22Rv1 (cell line): Measurements from ENCODE around the gene TGIF1.

ENCODE experiments used
- ZFX ChIP-seq: fragments of 450-650 bp; IDR thresholded peaks from 2 replicates; pipeline ENCODE4 v1.6.1; 2017; ENCODE audit warnings: antibody characterized with exemption, borderline replicate concordance
- TF ChIP-seq, protein P1 (sequence below): fragments of 450-650 bp; IDR thresholded peaks from 2 replicates; pipeline ENCODE4 v1.5.1; 2017; ENCODE audit warnings: mild to moderate bottlenecking

DNA sequence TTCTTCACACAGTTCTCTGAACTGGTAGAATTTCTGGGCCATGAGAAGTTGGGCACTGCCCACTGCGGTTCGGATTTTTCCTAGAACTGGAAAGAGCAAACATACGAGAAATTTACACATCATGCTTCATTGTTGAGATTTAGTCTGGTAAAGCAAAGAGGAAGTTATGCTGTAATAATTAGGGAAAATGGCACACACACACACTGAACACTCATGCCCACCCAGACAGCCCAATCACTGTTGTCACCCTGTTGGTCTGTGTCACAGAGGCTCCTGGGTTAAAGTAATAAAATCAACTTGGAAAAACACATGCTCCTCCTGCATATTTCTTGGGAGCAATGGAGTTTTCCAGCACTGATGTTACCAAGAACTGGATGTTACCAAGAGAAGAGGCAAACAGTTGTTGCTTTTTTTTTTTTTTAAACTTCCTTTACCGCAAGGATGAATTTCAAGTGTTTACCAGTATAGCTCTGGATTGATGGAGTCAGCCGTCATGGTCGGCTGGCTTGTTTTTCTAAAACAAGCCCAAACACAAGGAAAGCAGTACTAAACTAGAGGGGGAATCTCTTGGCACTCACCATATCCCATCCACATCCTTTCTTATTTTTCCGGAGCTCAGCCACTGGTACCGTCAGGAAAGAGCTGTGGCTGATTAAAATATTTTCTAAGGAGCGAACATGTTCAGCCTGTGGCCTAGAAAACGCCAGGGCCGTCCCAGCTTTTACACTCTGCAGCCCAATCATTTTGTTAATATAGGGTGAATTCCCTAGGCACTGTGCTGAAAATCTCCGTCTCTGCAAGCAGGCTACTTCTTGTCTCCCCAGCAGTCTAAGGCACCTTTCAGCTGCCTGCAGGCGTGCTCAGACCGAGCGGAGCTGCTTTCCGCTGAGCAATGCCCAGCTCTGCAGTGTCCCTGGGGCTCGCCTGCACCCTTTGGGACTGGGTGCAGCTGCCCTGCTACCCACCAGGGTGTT is 58.9 kb downstream of the TGIF1 start:
- TF ChIP-seq, protein P1, sequence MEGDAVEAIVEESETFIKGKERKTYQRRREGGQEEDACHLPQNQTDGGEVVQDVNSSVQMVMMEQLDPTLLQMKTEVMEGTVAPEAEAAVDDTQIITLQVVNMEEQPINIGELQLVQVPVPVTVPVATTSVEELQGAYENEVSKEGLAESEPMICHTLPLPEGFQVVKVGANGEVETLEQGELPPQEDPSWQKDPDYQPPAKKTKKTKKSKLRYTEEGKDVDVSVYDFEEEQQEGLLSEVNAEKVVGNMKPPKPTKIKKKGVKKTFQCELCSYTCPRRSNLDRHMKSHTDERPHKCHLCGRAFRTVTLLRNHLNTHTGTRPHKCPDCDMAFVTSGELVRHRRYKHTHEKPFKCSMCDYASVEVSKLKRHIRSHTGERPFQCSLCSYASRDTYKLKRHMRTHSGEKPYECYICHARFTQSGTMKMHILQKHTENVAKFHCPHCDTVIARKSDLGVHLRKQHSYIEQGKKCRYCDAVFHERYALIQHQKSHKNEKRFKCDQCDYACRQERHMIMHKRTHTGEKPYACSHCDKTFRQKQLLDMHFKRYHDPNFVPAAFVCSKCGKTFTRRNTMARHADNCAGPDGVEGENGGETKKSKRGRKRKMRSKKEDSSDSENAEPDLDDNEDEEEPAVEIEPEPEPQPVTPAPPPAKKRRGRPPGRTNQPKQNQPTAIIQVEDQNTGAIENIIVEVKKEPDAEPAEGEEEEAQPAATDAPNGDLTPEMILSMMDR: no peak
- TF ChIP-seq ZFX: no peak
